NCI-H82 (cell line): ENCODE measurements around the gene PHF2.

Experiments used
- DNase-seq: peaks from one replicate; lab custom pipeline; 2025; lab: John Stamatoyannopoulos, UW

Gene PHF2

DNA sequence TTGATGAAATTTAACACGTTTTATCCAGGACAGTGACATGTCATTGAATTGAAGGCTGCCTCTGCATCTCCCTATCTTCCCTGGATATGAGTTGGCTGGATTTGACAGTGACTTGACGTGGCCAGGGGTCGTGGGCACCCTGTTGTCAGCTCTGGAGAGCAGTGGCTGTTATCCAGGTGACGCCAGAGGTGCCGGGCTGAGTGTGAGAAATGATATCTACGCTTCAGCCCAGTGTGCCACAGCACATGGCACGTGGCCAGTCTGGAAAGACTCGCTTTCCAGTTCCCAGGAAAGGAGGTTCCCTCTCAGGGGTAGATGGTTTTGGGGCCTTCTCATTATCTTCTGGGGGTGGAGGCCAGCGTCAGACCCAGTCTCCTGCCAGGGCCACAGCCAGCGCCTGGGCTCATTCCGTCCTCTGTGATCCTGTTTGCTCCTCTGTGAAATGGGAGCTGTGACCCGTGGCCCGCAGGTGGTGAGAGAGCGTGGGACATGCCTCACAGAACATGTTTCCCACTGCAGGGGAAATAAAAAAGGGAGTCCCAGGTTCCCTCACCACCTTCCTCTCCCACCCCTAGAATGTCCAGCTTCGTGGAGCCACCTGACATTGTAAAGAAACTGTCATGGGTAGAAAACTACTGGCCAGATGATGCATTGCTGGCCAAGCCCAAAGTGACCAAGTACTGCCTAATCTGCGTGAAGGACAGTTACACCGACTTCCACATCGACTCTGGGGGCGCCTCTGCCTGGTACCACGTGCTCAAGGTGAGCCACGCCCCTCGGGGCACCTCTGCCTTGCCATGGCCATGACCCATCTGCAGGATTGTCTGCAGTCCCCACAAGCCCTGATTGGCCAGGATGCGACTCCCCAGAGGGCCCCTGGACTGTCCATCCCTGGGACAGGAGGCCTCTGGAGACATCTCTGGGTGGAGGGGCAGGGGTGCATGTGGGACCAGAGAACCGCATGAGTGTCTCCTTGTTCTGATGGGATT is 76.5 kb downstream of the PHF2 start:
- no peak for DNase-seq

DNA sequence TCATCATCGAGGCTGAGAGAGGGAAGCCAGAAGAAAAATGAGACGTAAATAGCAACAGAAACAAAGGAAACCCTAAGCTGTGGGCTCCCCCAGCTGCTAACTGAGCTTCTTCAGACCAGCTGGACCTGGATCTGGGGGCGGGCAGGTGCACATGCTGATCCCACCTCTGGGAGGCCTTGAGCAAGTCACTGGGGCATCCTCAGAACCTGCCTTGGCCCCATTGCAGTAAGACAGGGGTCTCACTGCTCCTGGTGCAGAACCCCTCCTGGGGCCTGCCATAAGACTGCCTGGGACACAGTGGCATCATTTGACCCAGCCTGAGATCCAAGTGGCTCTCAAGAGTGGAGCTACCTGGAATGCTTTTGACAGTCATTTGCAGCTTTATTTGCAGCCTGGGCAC is 77.4 kb downstream of the PHF2 start:
- no peak for DNase-seq

DNA sequence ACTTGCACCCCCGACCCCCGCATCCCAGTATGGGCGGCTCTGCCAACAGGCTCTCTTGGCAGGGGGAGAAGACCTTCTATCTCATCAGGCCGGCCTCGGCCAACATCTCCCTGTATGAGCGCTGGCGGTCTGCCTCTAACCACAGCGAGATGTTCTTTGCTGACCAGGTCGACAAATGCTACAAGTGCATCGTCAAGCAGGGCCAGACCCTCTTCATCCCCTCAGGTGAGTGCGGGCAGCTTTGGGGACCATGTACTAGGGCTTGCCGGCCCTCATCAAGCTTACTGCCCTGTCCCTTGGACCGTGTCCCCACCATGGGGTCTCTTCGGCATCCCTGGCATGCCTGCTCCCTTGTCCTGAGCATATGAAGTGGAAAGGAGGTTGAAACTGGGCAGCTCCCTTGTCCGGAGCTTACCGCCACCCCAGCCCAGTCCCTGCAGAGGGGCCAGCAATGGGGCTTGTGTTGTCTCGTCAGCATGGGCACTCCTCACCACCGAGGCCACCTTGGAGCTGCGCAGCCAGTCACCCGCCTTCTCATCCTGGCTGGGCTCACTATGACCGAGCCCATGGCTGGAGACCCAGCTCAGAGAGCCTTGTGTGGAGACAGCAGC is 78.1 kb downstream of the PHF2 start:
- DNase-seq = no peak

DNA sequence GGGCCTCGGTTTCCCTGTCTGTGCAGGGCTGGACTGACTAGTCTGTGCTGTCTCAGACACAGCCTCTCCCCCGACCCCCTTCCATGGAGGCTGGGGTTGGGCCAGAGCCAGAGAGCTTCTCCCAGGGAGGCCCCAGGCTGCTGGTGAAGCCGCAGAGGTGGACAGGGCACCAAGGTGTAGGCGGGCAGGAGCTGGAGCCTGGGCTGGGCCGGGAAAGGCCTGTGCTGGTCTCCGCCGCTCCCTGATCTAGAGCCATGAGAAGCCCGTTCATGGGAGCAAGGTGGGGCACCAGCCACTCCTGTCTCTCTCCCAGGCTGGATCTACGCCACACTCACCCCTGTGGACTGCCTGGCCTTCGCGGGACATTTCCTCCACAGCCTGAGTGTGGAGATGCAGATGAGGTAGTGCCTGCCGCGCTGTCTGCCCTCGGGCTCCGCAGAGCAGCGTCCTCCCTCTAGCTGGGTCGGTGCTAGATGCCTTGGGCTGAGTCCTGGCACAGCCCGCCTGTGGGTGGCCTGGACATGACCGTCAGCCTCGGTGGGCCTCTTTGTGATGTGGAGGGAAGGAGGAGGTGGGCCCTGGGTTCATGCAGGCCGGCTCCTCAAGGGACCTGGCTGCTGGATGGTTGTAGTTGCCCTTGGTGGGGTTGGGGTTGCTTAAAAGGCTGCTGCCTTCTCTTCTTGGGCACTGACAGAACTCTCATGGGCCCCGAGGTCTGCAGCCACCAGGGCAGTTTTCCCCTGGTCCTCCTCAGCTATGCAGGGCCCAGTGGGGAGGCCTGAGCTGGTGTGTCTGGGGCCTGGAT is 79.4 kb downstream of the PHF2 start:
- DNase-seq = no peak

DNA sequence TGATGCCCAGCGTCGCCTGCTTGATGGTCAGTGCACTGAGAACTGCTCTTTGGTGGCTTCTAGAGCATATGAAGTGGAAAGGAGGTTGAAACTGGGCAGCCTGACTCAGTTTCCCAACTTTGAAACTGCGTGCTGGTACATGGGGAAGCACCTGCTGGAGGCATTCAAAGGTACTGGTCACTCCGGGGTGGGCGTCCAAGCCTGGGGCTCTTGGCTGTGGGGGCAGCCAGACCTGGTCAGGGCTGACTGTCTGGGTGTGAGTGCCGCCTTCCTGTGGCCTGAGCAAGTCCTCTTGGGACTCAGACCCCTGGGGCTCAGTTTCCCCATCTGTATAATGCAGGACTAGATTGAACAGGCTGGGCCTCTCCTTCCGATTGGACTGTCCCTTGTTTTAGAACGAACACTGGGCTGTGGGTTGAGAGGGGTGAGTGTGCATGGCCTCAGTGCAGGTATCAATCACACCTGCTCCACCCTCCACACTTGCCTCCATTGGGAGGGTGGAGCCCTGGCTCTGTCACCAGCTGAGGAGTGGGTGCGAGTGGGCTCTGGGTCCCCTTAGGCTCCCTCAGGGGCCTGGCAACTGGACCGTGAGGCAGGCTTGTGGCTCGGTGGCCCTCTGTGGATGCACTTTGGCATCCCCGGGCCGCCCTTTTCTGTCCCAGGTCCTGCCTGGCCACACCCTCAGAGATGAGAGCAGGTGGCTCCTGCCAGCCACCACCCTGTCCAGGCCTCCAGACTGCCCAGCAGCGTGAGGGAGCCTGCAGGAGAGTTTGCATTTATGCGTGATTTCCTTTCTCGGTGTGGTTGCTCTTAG is 80.2 kb downstream of the PHF2 start:
- no peak for DNase-seq

DNA sequence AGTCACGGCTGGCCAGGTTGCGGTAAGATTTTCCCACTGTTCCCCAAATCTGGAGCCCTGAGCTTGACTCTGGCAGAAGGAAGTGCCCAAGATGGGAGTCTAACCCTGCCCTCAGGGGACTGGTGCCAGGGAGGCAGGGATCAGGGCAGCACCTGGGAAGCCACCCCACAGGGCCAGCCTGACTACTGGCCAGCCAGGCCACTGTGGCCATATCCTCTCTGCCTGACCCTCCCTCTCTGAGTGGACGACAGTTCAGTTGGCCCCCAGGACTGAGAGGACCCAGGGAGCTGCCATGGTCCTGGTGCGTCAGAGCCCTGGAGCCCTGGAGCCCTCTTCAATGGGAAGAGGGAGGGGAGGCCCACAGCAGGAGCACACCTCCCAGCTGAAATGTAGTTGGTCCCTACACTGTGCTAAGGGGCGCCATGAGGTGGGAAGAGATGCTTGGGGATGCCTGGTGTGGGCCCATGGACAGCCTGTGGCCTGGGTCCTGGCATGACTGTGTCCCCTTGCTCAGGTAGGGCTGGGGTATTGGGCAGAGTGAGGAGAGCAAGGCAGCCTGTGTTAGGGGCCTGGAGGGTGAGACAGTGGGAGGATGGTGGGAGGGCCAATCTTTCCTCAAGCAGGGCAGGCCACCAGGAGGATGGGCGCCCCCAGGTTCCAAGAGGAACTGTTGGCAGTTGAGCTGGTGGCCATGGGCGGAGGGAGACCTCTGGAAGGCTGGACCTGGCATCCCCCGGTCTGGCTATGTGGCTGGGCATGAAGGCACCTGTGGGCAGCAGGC is 81.1 kb downstream of the PHF2 start:
- no peak for DNase-seq

DNA sequence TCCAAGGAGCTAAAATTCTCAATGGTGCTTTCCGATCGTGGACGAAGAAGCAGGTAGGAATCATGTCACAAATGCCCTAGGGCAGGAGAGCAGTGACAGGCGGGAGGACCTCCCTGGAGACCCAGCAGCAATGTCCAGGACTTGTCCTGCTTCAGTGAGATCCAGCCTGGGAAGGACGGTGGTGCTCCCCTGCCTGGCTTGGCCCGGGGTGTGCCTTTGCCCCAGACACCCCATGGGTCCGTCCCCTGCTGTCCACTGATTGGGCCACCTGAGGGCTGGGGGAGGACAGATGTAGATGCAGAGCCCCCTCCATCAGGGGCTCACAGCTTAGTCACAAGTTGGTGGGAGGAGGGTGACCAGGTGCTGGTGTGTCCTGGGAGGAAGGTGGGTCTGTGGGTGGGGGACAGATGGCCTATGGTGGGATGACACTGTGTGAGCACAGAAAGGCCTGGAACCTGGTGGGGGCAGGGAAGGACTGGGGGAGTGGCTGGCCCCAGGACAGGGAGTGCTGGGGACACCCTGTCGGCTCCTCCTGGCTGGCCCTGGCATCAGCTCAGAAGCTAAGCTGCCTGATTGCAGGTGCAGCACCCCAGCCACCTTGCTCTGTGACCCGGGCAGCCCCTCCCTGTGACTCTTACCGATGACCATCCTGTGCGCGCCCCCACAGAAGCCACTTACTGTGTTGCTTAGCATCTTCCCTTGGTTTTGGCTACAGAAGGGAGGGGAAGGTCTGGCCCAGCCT is 82.0 kb downstream of the PHF2 start:
- no peak for DNase-seq

DNA sequence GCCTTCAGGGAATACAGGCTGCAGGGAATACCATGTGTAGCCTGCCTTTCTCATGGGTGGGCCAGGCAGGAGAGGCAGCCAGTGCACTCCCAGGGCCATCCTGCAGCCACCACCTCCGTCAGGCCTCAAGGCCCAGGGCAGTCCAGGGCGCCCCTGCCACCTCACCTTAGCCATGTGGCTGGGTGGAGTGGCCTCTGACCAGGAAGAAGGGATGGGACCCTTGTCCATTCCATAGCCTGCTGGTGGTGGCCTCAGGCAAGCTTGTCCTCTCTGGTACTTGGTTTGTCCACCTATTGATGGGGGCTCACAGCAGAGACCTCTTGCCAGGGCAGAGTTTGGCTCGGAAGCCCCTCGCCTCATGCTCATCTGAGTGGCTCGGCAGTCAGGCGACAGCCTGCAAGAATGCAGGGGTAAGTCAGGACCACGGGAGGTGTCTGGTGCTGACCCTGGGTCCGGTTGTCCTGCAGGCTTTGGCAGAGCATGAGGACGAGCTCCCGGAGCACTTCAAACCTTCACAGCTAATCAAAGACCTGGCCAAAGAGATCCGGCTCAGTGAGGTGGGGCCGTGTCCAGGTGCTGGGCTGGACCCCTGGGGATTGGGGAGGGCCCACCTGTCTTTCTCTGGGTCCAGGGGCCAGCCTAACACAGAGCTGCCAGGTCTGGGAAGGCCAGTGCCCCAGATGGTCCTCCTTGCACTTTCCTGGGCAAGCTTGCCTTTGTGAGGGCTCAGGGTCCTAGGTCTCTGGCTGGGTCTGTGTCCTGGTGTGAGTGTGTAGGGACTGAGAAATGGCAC is 82.9 kb downstream of the PHF2 start:
- no peak for DNase-seq

DNA sequence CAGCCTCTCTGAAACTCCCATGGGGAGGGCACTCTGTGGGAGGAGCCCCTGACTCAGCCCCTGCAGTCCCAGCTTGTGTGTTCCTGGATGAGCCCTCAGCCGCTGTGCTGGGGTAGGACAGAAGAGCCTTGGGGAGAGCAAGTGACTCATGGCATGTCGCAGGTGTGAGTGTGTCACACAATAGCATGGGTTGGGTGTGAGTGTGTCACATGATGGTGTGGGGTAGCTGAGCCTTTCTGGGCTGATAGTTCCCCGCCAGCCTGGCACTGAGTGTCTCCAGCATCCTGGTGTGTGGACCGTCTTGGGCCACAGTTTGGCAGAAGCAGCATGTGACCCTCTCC is 83.4 kb downstream of the PHF2 start:
- DNase-seq = no peak

DNA sequence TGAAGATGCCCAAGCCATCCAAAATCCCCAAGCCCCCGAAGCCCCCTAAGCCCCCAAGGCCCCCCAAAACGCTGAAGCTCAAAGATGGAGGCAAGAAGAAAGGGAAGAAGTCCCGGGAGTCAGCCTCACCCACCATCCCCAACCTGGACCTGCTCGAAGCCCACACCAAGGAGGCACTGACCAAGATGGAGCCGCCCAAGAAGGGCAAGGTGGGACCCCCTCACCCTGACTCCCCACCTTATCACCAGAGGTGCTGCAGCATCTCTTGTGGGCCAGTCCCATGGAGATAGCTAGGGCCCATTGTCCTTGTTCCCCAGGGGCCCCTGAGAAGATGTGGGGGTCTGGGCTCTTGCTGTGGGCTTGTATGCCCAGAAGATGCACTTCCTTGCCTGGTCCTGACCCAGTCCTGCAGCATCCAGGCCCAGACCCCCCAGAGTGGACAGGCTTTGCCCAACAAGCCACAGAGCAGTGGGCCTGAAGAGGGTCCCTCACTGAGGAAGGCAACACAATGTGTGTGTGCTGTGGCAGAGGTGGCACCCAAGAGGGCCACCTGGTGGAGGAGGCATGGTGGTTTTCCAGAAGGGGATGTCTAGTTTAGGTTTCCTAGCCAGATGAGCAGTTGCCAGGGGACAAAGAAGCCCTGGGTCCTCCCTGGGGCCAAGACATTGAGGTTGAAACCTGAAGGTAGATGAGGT is 84.1 kb downstream of the PHF2 start:
- no peak for DNase-seq

DNA sequence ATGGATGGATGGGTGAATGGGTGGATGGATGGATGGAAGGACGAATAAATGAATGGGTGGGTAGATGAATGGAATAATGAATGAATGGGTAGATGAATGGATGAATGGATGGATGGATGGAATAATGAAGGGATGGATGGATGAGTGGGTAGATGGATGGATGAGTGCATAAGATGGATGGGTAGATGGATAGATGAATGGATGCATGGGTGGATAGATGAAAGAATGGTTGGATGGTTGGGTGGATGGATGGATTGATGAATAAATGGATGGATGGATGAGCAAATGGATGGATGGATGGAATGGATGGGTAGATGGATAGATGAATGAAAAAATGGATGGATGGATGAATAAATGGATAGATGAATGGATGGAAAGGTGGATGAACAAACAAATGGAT is 85.2 kb downstream of the PHF2 start:
- no peak for DNase-seq

DNA sequence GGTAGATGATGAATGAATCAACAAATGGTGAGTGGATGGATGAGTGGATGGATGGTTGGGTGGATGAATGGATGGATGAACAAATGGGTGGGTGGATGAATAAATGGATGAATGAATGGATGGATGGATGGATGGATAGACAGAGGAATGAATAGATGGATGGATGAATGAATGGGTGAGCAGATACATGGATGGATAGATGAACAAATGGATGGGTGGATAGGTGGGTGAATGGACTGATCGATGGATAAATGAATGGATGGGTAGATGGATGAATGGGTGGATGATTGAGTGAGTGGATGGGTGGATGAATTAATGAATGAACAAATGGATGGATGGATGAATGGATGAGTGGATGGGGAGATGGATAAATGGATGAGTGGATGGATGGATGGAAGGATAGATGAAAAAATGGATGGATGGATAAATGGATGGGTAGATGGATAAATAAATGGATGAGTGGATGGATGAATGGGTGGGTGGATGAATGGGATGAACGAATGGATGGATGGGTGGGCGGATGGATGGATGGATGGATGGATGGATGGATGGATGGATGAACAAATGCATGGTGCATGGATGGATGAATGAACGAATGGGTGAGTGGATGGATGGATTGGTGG is 85.7 kb downstream of the PHF2 start:
- DNase-seq = no peak

DNA sequence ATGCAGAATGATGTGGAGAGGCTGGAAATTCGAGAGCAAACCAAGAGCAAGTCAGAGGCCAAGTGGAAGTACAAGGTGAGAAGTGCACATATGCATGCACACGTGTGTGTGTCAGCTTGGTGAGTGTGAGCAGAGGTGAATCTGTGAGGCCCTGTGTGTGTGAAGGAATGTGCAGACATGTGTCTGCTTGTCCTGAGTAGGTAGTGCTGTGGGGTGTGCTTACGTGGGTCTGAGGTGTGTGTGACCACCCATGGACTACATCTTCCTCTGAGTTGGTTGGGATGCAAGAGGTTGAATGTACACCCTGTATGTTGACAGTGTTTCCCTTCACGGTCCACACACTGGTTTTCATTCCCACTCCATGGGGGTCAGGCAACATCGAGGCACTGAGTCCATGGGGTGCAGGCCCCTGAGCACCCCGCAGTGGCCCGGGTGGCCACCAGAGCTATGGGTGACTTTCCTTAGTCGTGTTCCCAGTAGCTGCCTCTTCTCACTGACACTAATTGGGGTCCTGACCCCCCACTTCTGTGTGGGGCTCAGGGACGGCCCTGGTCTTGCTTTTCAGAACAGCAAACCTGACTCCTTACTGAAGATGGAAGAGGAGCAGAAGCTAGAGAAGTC is 86.7 kb downstream of the PHF2 start:
- no peak for DNase-seq

DNA sequence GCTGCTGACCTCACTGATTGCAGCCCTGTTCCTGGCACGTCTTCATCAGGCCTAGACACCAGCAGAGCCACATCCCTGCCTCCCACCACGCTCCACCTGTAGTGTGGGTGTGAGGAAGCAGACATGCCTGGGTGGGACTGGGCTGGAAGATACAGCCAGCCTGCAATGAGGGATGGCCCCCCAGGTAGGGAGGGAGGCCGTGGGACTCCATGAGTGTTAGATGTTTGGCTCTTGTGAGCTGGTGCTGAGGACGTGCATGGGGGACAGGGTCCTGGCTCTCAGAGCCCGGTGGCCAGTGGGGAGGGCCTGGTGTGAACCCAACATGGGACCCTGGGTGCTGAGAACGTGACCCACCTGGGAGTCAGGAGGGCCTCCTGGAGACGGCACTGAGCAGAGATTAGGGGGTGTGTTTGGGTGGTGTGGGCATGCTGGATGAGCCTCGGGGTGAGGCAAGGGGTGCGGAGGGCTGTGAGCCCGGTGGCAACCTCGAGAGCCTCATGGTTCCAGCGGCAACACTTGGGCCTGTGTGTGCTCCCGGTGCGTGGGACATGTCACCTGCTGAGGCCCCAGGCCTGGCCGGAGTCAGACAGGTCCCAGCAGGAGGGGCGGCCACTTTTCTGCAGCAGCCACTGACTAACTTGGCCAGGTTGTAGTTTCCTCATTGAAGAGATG is 87.6 kb downstream of the PHF2 start:
- DNase-seq = no peak

DNA sequence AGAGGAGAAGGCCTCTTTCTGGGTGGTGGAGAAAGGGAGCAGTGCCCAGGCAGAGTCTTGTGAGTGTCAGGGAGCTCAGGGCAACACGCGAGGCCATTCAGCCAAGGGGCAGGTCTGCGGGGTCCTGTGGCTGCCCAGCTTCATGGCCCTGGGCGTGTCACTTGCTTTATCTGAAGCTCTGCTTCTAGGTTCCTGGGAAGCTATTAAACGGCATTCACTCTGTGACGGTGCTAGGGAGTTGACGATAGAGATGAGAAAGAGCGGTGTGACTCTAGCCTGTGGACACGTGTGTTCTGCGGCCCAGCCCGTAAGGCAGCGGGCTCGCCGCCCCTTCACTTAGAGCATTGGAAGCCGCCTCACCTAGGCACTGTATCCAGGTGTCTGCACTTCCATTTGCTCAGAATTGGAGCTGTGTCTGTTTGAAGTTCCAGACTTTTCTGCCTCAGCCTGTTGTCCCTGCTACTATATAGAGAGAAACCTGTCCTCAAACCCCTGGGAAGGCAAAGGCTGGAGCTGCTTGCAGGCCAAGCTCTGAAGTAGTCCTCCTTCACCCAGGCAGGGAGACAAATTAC is 88.3 kb downstream of the PHF2 start:
- DNase-seq = no peak

DNA sequence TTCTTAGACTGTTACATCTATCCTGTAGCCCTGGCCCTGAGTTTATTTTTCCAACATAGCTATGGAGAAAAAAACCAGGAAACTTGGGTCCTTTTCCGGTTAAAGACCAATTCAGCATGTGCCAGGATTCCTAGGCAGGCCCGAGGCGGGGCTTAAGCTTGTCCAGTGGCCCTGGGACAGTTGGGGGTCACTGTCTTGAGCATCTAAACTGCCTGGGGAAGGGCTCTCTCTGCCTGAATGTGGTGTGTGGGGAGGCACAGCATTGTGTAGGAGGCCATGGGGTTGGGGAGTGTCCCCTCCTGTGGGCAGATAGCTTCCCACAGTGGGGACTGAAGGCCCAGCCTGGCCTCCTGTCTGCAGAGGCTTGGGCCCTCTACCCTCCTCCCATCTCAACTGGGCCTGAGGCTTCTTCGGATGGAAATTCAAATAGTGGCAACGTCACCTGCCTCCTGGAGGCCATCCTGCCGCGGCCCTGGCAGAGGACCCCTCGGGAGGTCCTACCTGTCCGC is 88.8 kb downstream of the PHF2 start:
- no peak for DNase-seq
